B cell (primary cell): Measurements from ENCODE around the gene SSUH2.

ENCODE experiments used
- EZH2 ChIP-seq: IDR thresholded peaks from 2 replicates; pipeline ENCODE4 v1.6.1; 2012; ENCODE audit warnings: borderline replicate concordance, low read depth, mild to moderate bottlenecking, moderate library complexity, low read length; ENCODE audit not compliant: insufficient read depth, poor library complexity, severe bottlenecking
- TF ChIP-seq, protein P1 (sequence below): fragments of 200-600 bp; IDR thresholded peaks from one replicate; pipeline ENCODE4 v1.8.0; 2022; ENCODE audit warnings: antibody characterized with exemption, mild to moderate bottlenecking

DNA sequence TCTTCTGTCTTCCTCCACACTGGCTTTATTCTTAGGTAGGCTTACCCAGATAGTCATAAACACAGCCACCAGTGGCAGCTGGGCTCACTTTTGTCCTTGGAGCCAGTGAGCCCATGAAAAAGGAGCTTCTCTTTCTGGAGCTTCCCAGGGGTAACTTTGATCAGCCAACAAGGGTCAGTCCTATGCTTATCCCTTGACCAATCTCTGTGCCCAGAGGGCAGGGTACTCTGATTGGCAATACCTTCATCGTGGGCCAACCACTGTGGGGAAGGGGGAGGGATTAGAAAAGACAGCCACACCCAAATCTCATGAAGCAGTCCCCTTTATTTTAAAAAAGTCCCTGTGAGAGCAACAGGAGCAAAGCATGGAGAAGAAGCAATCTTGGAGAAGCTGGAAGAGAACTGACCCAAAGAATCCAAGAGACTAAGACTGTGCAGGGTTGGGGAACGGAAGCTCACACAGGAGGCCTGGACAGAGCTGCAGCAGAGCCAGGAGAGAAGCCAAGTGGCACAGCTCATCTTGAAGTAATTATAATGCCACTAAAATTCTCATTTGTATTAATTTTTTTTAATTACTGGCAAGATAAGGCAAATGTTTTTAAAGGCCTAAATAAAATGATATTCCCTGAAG, 70.4 kb downstream of the SSUH2 start:
- no peak for TF ChIP-seq EZH2
- TF ChIP-seq, protein P1, sequence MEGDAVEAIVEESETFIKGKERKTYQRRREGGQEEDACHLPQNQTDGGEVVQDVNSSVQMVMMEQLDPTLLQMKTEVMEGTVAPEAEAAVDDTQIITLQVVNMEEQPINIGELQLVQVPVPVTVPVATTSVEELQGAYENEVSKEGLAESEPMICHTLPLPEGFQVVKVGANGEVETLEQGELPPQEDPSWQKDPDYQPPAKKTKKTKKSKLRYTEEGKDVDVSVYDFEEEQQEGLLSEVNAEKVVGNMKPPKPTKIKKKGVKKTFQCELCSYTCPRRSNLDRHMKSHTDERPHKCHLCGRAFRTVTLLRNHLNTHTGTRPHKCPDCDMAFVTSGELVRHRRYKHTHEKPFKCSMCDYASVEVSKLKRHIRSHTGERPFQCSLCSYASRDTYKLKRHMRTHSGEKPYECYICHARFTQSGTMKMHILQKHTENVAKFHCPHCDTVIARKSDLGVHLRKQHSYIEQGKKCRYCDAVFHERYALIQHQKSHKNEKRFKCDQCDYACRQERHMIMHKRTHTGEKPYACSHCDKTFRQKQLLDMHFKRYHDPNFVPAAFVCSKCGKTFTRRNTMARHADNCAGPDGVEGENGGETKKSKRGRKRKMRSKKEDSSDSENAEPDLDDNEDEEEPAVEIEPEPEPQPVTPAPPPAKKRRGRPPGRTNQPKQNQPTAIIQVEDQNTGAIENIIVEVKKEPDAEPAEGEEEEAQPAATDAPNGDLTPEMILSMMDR = no peak
